Measurements from ENCODE around the gene KMT5B.

Gene KMT5B

DNA sequence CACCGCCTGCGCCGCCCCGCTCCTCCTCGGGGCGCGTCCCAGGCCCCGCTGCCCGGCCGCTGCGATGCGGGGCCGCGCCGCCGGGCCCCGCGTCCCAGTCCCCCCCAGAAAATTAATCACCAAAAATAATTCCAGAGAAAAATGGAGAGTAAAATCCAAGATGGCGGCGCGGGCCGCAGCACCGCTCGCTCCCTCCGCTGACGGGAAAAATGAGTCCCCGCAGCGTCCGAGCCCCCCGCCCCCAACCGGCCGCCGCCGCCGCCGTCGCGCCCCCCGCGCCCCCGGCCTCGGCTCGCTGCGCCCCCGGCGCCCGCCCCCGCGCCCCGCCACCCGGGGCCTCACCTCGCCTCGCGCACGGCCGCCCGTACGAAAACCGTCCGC lies at the start of gene KMT5B:
TSS of gene KMT5B (minus strand) at position 162 of the 381 bp plus-strand sequence. CDS start 23,220 bp downstream, outside the sequence.
- TF ChIP-seq CTCF (IDR thresholded peaks at IDR 0.05; ENCODE audit: insufficient read depth, low read length, poor library complexity, severe bottlenecking) = no peak
- DNase-seq (ENCODE audit: extremely low read depth, insufficient read length) = no peak
- H3K4me3 ChIP-seq (replicated peaks; ENCODE audit: low read depth, low read length) = peak within 1 kb of the TSS; percentile 93
- no peaks in the 10 kb centered on the region for H3K36me3 ChIP-seq (ENCODE audit: control insufficient read depth, insufficient read depth, low read length)
- H3K27me3 ChIP-seq (replicated peaks; ENCODE audit: control insufficient read depth, insufficient read depth, low read length) = peaks cover 4% of the 10 kb centered on the region; the same call in 1 of the 2 replicates

DNA sequence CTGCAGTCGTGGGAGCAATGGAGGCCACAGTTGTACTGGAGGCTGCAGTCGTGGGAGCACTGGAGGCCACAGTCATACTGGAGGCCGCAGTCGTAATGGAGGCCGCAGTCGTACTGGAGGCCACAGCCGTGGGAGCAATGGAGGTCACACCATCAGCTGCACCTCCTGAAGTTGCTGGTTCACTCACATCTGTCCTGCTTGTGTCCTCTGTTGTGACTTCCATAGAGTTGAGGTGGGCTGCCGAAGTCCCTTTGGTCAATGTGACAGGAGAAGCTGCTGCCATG lies 49.4 kb upstream of the KMT5B start:
- Histone ChIP-seq H3K36me3 (ENCODE audit: control insufficient read depth, insufficient read depth, low read length) (peaks cover 32% of the 10 kb centered on the region), H3K4me3 (replicated peaks; ENCODE audit: low read depth, low read length) (no peak overlapping the region), H3K27me3 (replicated peaks; ENCODE audit: control insufficient read depth, insufficient read depth, low read length) (no peaks in the 10 kb centered on the region)
- TF ChIP-seq CTCF (IDR thresholded peaks at IDR 0.05; ENCODE audit: insufficient read depth, low read length, poor library complexity, severe bottlenecking) = no peak
- no peak for DNase-seq (ENCODE audit: extremely low read depth, insufficient read length)

DNA sequence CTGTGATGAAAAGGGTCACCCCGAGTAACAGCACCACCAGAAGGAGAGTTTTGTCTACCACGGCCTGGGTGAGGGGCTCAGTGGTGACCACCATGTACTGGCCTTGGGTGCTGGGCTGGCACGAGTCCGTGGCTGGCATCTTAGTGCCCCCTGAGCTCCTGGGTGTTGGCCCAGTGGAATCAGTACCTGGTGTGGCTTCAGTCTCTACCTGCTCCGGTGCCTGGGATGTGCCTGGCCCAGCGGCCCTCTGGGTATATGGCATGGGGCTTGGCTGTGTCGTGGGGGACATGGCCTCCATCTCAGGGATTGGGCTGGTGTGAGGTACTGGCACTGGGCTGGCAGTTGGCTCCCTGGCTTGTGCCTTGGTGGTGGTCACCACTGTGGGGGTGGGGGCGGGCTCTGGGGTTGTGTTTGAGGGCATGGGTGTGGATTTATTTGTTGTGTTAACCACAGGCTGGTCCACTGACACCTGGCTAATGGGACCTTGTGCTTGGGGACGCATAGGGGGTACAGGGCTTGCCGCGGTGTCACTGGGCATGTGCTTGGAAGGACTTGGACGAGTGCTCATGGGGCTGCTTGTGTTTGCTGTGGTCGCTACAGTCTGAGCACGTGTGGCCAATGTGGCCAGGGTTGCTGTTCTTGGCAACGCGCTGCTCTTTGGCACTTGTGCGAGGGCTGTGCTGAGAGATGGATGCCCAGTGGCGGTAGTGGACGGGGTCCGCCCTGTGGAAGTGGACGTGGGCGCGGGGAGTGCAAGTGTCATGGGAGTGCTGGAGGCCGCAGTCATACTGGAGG lies 48.9 kb upstream of the KMT5B start:
- no peak for TF ChIP-seq CTCF (IDR thresholded peaks at IDR 0.05; ENCODE audit: insufficient read depth, low read length, poor library complexity, severe bottlenecking)
- no peak overlapping the region for H3K4me3 ChIP-seq (replicated peaks; ENCODE audit: low read depth, low read length)
- H3K36me3 ChIP-seq (ENCODE audit: control insufficient read depth, insufficient read depth, low read length) = peaks cover 28% of the 10 kb centered on the region
- DNase-seq (ENCODE audit: extremely low read depth, insufficient read length) = no peak
- no peaks in the 10 kb centered on the region for H3K27me3 ChIP-seq (replicated peaks; ENCODE audit: control insufficient read depth, insufficient read depth, low read length)

GRCh38 chr11:68261006-68261405 lies 47.9 kb upstream of the KMT5B start:
- DNase-seq (ENCODE audit: extremely low read depth, insufficient read length) = no peak
- H3K4me3 ChIP-seq (replicated peaks; ENCODE audit: low read depth, low read length) = no peak overlapping the region
- H3K27me3 ChIP-seq (replicated peaks; ENCODE audit: control insufficient read depth, insufficient read depth, low read length) = no peaks in the 10 kb centered on the region
- peaks cover 26% of the 10 kb centered on the region for H3K36me3 ChIP-seq (ENCODE audit: control insufficient read depth, insufficient read depth, low read length)
- no peak for TF ChIP-seq CTCF (IDR thresholded peaks at IDR 0.05; ENCODE audit: insufficient read depth, low read length, poor library complexity, severe bottlenecking)

DNA sequence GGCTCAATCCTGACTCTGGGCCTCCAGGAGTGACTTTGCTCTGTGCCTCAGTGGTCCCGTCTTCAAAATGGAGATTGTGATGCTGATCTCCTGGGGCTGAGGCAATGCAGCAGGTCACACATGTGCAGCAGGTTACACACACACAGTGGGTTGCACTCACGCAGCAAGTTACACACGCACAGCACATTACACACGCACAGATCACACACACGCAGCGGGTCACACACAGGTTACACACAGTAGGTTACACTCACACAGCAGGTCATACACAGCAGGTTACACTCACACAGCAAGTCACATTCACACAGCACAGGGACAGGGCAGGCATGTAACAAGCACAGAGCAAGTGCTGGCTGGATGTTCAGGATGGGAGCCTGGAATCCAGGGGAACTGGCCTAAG lies 47.4 kb upstream of the KMT5B start:
- TF ChIP-seq CTCF (IDR thresholded peaks at IDR 0.05; ENCODE audit: insufficient read depth, low read length, poor library complexity, severe bottlenecking) = no peak
- no peak for DNase-seq (ENCODE audit: extremely low read depth, insufficient read length)
- Histone ChIP-seq H3K36me3 (ENCODE audit: control insufficient read depth, insufficient read depth, low read length) (peaks cover 25% of the 10 kb centered on the region), H3K4me3 (replicated peaks; ENCODE audit: low read depth, low read length) (no peak overlapping the region), H3K27me3 (replicated peaks; ENCODE audit: control insufficient read depth, insufficient read depth, low read length) (no peaks in the 10 kb centered on the region)

Data from GM06990 (cell line).